ENCODE measurements around the gene NOXA1.

DNA sequence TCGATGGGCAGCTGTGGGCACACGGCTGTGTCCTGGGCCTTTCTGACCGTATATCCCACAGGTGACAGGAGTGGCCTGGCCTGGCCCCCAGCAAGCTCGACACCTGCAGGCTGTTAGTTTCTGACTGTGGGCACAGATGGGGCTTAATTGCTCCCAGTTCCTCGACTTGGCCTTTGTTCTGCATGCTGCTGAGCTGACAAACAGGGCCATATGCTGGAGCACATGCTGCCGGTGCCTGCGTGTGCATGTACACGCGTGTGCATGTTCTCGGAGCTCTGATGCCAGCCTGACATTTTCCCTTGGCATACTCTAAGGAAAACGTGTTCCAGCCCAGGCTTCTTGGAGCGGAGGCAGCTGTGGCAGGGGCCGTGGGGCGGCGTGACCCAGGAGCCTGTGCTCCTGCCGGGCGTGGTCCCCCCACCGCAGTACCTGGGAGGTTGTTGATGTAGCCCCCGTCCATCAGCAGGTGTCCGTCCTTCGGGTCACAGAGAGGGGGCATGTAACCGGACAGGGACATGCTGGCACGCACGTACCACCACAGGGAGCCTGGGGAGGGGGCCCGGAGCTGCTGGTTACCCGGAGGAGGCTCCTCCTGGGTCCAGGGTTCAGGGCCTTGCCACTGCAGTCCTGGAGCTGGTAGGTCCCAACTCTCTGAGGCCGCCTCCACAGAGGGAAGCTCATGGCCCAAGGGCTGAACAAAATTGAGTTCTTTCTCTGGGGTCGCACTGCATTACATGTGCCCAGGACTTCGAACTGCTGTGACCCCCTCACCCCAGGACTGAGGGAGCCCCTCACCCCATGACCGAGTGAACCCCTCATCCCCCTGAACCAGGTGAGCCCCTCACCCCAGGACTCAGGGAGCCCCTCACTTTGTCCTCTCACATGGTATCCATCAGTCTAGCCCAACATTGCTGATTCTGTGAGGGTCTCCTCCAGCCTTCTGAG, 40.1 kb downstream of the NOXA1 start:
- TF ChIP-seq, protein P1, sequence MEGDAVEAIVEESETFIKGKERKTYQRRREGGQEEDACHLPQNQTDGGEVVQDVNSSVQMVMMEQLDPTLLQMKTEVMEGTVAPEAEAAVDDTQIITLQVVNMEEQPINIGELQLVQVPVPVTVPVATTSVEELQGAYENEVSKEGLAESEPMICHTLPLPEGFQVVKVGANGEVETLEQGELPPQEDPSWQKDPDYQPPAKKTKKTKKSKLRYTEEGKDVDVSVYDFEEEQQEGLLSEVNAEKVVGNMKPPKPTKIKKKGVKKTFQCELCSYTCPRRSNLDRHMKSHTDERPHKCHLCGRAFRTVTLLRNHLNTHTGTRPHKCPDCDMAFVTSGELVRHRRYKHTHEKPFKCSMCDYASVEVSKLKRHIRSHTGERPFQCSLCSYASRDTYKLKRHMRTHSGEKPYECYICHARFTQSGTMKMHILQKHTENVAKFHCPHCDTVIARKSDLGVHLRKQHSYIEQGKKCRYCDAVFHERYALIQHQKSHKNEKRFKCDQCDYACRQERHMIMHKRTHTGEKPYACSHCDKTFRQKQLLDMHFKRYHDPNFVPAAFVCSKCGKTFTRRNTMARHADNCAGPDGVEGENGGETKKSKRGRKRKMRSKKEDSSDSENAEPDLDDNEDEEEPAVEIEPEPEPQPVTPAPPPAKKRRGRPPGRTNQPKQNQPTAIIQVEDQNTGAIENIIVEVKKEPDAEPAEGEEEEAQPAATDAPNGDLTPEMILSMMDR (conservative IDR thresholded peaks at IDR 0.05 in 1 of 2, IDR thresholded peaks at IDR 0.05 in 1 of 2; ENCODE audit: low read depth in 1 of 2, low read length in 2 of 2) = no peak
- TF ChIP-seq EZH2 (IDR thresholded peaks at IDR 0.05; ENCODE audit: low read length, missing control alignments) = no peak

All from fibroblast of lung (primary cell).